T47D (cell line): ENCODE results near the gene FAM200C.
A peak's percentile ranks its signal among the peaks of the same experiment; 100 is the strongest.

Experiments
- DNase-seq, 2 experiments: peaks; one replicate each; pipeline versions ENCODE4 v3.0.0 to v3.0.0-alpha.2; 2011 to 2012; ENCODE audit warnings: low read depth in 1 of 2, low spot score in 1 of 2
- JUND ChIP-seq: IDR thresholded peaks from 2 replicates; pipeline ENCODE4 v1.6.1; 2012; ENCODE audit warnings: low read depth
- in situ Hi-C: cut with HindIII; loops from 2 replicates; pipeline ENCODE4 v1.10.0; 2016; ENCODE audit warnings: low sequenced_read_pairs, low pct_unique_long_range_greater_than_20kb

The FAM200C gene

GRCh38 chr5:160436017-160436416 lies 36.2 kb upstream of the FAM200C start:
- in situ Hi-C loops = no loop called here
- no peak for DNase-seq
- no peak for TF ChIP-seq JUND

GRCh38 chr5:160435532-160435931 lies 35.7 kb upstream of the FAM200C start:
- DNase-seq = no peak
- TF ChIP-seq JUND = no peak
- in situ Hi-C loops = no loop called here

- in situ Hi-C loops = no loop called here
- DNase-seq = no peak
- no peak for TF ChIP-seq JUND
These were observed 34.2 kb upstream of the FAM200C start for GRCh38 chr5:160434022-160434531.

GRCh38 chr5:160432787-160433186 lies 32.9 kb upstream of the FAM200C start:
- in situ Hi-C loops = no loop called here
- no peak for DNase-seq
- no peak for TF ChIP-seq JUND

- in situ Hi-C loops = no loop called here
These were observed 32.3 kb upstream of the FAM200C start for GRCh38 chr5:160432196-160432595.

GRCh38 chr5:160427607-160428006 lies 27.8 kb upstream of the FAM200C start:
- no peak for TF ChIP-seq JUND
- no peak for DNase-seq
- in situ Hi-C loops = no loop called here

More at GRCh38 chr5:160432196-160432595, 32.3 kb upstream of the FAM200C start:
- TF ChIP-seq JUND = no peak
- DNase-seq = no peak

GRCh38 chr5:160423099-160423498 lies 23.2 kb upstream of the FAM200C start:
- TF ChIP-seq JUND = no peak
- peak in 1 of 2 experiments; percentile 30 for DNase-seq
- in situ Hi-C loops = no loop called here

- no peak for TF ChIP-seq JUND
- peak; percentile 89 to 98 for DNase-seq
- in situ Hi-C loops = no loop called here
These were observed 21.9 kb upstream of the FAM200C start, which contains the start of gene PTTG1 for GRCh38 chr5:160421625-160422258. TSS of gene PTTG1 (plus strand) at chr5:160421855. CDS start at chr5:160422313, 458 bp downstream.

- no peak for TF ChIP-seq JUND
- DNase-seq = no peak
- in situ Hi-C loops = no loop called here
These were observed 20.4 kb upstream of the FAM200C start for GRCh38 chr5:160420331-160420610.

- TF ChIP-seq JUND = no peak
- DNase-seq = no peak
- in situ Hi-C loops = no loop called here
These were observed 19.8 kb upstream of the FAM200C start for GRCh38 chr5:160419458-160420330.

- in situ Hi-C loops = no loop called here
- peak; percentile 70 to 98 for DNase-seq
- TF ChIP-seq JUND = no peak
These were observed 19.0 kb upstream of the FAM200C start, which contains the start of gene SLU7 for GRCh38 chr5:160418561-160419457. TSS of gene SLU7 (minus strand) at chr5:160419081. CDS start at chr5:160415294, 3,787 bp downstream.

GRCh38 chr5:160398806-160399205 lies 1.0 kb downstream of the FAM200C start:
- no peak for DNase-seq
- TF ChIP-seq JUND = no peak
- in situ Hi-C loops = no loop called here
